DMS79 treated with DMSO at 0.1 percent for 48 hours (cell line): Measurements from ENCODE around the gene GRIK1.

Source experiments
- DNase-seq: peaks from one replicate; lab custom pipeline; 2025; lab: John Stamatoyannopoulos, UW

The GRIK1 gene

GRCh38 chr21:29718081-29718815 lies 221.5 kb downstream of the GRIK1 start:
- no peak for DNase-seq

GRCh38 chr21:29717659-29718058 lies 222.1 kb downstream of the GRIK1 start:
- DNase-seq: no peak

GRCh38 chr21:29716753-29717152 lies 223.0 kb downstream of the GRIK1 start:
- DNase-seq: no peak

GRCh38 chr21:29715089-29715488 lies 224.7 kb downstream of the GRIK1 start:
- DNase-seq: no peak

GRCh38 chr21:29712818-29713217 lies 227.0 kb downstream of the GRIK1 start:
- no peak for DNase-seq

GRCh38 chr21:29711236-29711635 lies 228.6 kb downstream of the GRIK1 start:
- DNase-seq: no peak

- DNase-seq: no peak
Observed at GRCh38 chr21:29710498-29710897, 229.3 kb downstream of the GRIK1 start.

GRCh38 chr21:29708401-29708800 lies 231.4 kb downstream of the GRIK1 start:
- no peak for DNase-seq

GRCh38 chr21:29704719-29705118 lies 235.1 kb downstream of the GRIK1 start:
- no peak for DNase-seq

- no peak for DNase-seq
Observed at GRCh38 chr21:29701676-29702075, 238.1 kb downstream of the GRIK1 start.

GRCh38 chr21:29697555-29698193 lies 242.1 kb downstream of the GRIK1 start:
- DNase-seq: no peak

- no peak for DNase-seq
Observed at GRCh38 chr21:29696937-29697336, 242.9 kb downstream of the GRIK1 start.

GRCh38 chr21:29691616-29692491 lies 247.9 kb downstream of the GRIK1 start:
- DNase-seq: no peak

GRCh38 chr21:29689753-29690152 lies 250.0 kb downstream of the GRIK1 start:
- DNase-seq: no peak

GRCh38 chr21:29684106-29684505 lies 255.7 kb downstream of the GRIK1 start:
- DNase-seq: no peak

- no peak for DNase-seq
Observed at GRCh38 chr21:29682800-29683199, 257.0 kb downstream of the GRIK1 start.

GRCh38 chr21:29680273-29680672 lies 259.5 kb downstream of the GRIK1 start:
- DNase-seq: no peak

- no peak for DNase-seq
Observed at GRCh38 chr21:29678626-29679025, 261.2 kb downstream of the GRIK1 start.

- DNase-seq: no peak
Observed at GRCh38 chr21:29677326-29677725, 262.5 kb downstream of the GRIK1 start.

- no peak for DNase-seq
Observed at GRCh38 chr21:29676395-29676794, 263.4 kb downstream of the GRIK1 start.

GRCh38 chr21:29675451-29675850 lies 264.3 kb downstream of the GRIK1 start:
- no peak for DNase-seq

GRCh38 chr21:29674343-29674742 lies 265.5 kb downstream of the GRIK1 start:
- no peak for DNase-seq

- DNase-seq: no peak
Observed at GRCh38 chr21:29673096-29673610, 266.6 kb downstream of the GRIK1 start.
